GM19025 (cell line): Measurements from ENCODE around the gene TSPAN18.

ENCODE experiments used
- ATAC-seq: cut with Tn5 transposase; IDR thresholded peaks from one replicate; pipeline ENCODE4 v1.9.1; 2021; ENCODE audit warnings: mild to moderate bottlenecking, low read depth, moderate library complexity; ENCODE audit not compliant: unreplicated experiment

TSPAN18 gene

GRCh38 chr11:44775366-44775984, 48.7 kb downstream of the TSPAN18 start:
- ATAC-seq, result no peak

- ATAC-seq, result no peak
These were observed 49.3 kb downstream of the TSPAN18 start for GRCh38 chr11:44775985-44776446.

- no peak for ATAC-seq
These were observed 49.9 kb downstream of the TSPAN18 start for GRCh38 chr11:44776551-44777208.

- no peak for ATAC-seq
These were observed 50.7 kb downstream of the TSPAN18 start for GRCh38 chr11:44777209-44778194.

GRCh38 chr11:44778195-44779100, 51.7 kb downstream of the TSPAN18 start:
- ATAC-seq, result no peak

GRCh38 chr11:44779736-44780520, 53.2 kb downstream of the TSPAN18 start:
- no peak for ATAC-seq

GRCh38 chr11:44780940-44781631, 54.3 kb downstream of the TSPAN18 start:
- ATAC-seq, result no peak

- ATAC-seq, result no peak
These were observed 54.9 kb downstream of the TSPAN18 start for GRCh38 chr11:44781655-44782054.

GRCh38 chr11:44782478-44782877, 55.7 kb downstream of the TSPAN18 start:
- ATAC-seq, result no peak

GRCh38 chr11:44784436-44784760, 57.6 kb downstream of the TSPAN18 start:
- no peak for ATAC-seq

GRCh38 chr11:44784851-44785250, 58.1 kb downstream of the TSPAN18 start:
- ATAC-seq, result no peak

GRCh38 chr11:44785856-44786607, 59.3 kb downstream of the TSPAN18 start:
- ATAC-seq, result no peak

- no peak for ATAC-seq
These were observed 60.3 kb downstream of the TSPAN18 start for GRCh38 chr11:44787070-44787469.

- no peak for ATAC-seq
These were observed 61.2 kb downstream of the TSPAN18 start for GRCh38 chr11:44787981-44788380.

- no peak for ATAC-seq
These were observed 61.9 kb downstream of the TSPAN18 start for GRCh38 chr11:44788536-44789261.

GRCh38 chr11:44789496-44789895, 62.7 kb downstream of the TSPAN18 start:
- no peak for ATAC-seq

- ATAC-seq, result no peak
These were observed 63.4 kb downstream of the TSPAN18 start for GRCh38 chr11:44790211-44790610.
